WERI-Rb-1 (cell line): ENCODE results near the gene BNC2.

Experiments
- DNase-seq: peaks from one replicate; pipeline ENCODE4 v3.0.0-alpha.2; 2020
- H3K27ac ChIP-seq: fragments of 250-450 bp; sonication (Bioruptor Pico); 2 replicates; pipeline ENCODE4 v1.5.1; 2020; ENCODE audit warnings: mild to moderate bottlenecking, moderate library complexity
- H3K27me3 ChIP-seq: fragments of 250-450 bp; sonication (Bioruptor Pico); 2 replicates; pipeline ENCODE4 v1.5.1; 2021; ENCODE audit warnings: mild to moderate bottlenecking, low read depth, moderate library complexity; ENCODE audit not compliant: insufficient read depth, severe bottlenecking
- H3K36me3 ChIP-seq: fragments of 250-450 bp; sonication (Bioruptor Pico); 2 replicates; pipeline ENCODE4 v1.5.1; 2020; ENCODE audit warnings: mild to moderate bottlenecking, moderate library complexity
- H3K4me3 ChIP-seq: 2 replicates; pipeline ENCODE4 v1.5.1; 2011; ENCODE audit warnings: low read depth, mild to moderate bottlenecking, control low read depth, low read length
- H3K9me3 ChIP-seq: fragments of 250-450 bp; sonication (Bioruptor Pico); 2 replicates; pipeline ENCODE4 v1.5.1; 2021; ENCODE audit warnings: mild to moderate bottlenecking, moderate library complexity; ENCODE audit not compliant: severe bottlenecking
- TF ChIP-seq, protein P1 (sequence below): IDR thresholded peaks from 2 replicates; pipeline ENCODE4 v1.5.1; 2011; ENCODE audit warnings: low read depth, mild to moderate bottlenecking, control low read depth, inconsistent platforms, low read length

BNC2 gene

DNA sequence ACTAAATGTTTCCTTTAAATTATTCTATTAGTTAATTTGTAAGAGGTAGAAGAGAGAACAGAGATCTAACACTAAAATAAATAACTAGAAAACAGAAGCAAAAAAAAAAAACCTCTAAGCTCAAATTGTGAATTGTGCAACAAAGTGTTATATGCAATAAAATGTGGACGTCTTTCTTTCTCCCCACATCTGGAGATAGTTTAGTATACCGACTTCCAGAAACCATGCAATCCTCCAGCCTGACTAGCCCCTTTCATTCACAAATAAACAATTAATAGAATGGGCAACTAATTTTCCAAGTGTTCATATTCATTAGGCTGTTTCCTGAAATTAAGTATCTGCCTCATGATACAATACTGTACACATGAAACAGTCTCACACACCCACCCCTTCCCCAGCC is 258.5 kb downstream of the BNC2 start:
- no peak for DNase-seq
- H3K4me3 ChIP-seq: no peak overlapping the region
- TF ChIP-seq, protein P1, sequence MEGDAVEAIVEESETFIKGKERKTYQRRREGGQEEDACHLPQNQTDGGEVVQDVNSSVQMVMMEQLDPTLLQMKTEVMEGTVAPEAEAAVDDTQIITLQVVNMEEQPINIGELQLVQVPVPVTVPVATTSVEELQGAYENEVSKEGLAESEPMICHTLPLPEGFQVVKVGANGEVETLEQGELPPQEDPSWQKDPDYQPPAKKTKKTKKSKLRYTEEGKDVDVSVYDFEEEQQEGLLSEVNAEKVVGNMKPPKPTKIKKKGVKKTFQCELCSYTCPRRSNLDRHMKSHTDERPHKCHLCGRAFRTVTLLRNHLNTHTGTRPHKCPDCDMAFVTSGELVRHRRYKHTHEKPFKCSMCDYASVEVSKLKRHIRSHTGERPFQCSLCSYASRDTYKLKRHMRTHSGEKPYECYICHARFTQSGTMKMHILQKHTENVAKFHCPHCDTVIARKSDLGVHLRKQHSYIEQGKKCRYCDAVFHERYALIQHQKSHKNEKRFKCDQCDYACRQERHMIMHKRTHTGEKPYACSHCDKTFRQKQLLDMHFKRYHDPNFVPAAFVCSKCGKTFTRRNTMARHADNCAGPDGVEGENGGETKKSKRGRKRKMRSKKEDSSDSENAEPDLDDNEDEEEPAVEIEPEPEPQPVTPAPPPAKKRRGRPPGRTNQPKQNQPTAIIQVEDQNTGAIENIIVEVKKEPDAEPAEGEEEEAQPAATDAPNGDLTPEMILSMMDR: no peak
- H3K9me3 ChIP-seq: no peaks in the 10 kb centered on the region
- no peaks in the 10 kb centered on the region for H3K27me3 ChIP-seq
- H3K27ac ChIP-seq: no peak overlapping the region
- no peaks in the 10 kb centered on the region for H3K36me3 ChIP-seq

DNA sequence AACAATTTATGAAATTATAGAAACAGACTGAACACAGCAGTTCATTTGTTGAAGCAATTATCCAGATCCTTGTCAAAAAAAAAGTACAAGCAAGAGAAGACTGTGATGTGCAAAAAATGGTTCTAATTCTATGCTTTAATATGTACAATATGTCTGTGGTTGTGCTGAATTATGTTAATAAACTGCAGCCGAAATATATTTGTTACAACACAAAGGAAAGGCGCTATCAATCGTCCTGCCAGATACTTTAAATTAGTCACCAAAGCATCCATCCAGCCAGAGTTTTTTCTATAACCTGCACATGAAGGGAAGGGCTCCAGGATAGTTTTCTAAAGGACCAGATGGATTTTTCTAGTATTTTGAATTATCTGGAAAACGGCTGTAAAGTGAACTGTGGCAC is 259.5 kb downstream of the BNC2 start:
- H3K27me3 ChIP-seq: no peaks in the 10 kb centered on the region
- H3K9me3 ChIP-seq: no peaks in the 10 kb centered on the region
- H3K36me3 ChIP-seq: no peaks in the 10 kb centered on the region
- TF ChIP-seq, protein P1: no peak
- no peak for DNase-seq
- no peak overlapping the region for H3K27ac ChIP-seq
- no peak overlapping the region for H3K4me3 ChIP-seq

DNA sequence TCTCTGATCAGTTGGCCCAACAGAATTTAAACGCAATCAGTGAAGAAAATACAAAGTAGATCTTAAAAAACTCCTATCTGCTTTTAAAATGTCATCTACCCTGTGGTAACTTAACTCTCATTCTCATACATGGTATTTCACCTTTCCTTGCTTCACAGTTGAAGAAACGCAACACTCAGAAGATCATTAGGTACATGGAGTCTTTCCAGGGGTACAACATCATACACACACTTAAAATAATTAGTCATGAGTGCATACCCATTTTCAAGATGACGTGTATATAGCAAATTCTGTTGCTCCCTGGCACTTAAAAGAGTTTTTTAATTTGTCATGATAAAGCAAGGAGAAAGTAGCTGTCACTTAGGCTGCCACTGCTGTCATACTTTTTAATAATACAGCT is 259.9 kb downstream of the BNC2 start:
- H3K36me3 ChIP-seq: no peaks in the 10 kb centered on the region
- no peaks in the 10 kb centered on the region for H3K27me3 ChIP-seq
- H3K27ac ChIP-seq: no peak overlapping the region
- TF ChIP-seq, protein P1: no peak
- no peak for DNase-seq
- H3K4me3 ChIP-seq: no peak overlapping the region
- H3K9me3 ChIP-seq: no peaks in the 10 kb centered on the region

DNA sequence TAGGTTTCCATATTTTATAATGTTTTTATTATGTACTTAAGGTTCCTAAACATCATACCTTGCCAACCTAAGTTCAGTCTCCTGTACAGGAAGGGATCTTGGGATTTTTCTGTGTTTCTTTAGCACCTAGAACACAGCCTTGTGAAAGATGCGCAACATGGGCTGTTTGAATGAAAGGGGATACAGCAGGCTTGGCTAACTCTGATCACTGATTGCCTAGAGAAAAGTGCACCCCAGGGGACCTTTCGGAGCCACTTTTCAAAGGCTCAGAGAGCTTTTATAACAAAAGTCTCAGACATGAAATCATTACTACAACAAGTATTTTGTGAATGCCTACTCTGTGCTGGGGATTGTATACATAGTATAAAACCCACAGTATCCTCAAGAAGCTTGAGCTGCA is 261.6 kb downstream of the BNC2 start:
- Histone ChIP-seq H3K27ac (no peak overlapping the region), H3K36me3 (no peaks in the 10 kb centered on the region), H3K4me3 (no peak overlapping the region), H3K9me3 (no peaks in the 10 kb centered on the region), H3K27me3 (no peaks in the 10 kb centered on the region)
- no peak for DNase-seq
- TF ChIP-seq, protein P1: no peak

DNA sequence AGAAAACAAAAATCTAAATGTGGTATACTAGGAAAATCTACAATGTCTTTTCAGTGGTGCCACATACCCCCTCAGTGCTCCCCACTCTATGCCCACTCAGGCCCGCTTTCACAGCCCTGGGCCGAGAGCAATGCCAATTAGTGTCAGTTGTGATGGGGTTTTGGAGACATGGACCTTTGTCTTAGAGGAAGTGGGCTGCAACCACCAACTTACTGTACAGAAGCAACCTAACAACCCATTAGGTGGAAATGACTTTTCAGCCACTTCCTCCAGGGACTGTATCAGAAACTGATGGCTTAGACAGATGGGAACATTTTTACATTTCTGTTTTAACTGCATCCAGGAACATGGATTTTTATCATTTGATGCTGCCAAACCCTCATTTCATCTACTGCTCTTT is 268.0 kb downstream of the BNC2 start:
- no peaks in the 10 kb centered on the region for H3K36me3 ChIP-seq
- H3K27ac ChIP-seq: no peak overlapping the region
- no peaks in the 10 kb centered on the region for H3K9me3 ChIP-seq
- no peak overlapping the region for H3K4me3 ChIP-seq
- no peaks in the 10 kb centered on the region for H3K27me3 ChIP-seq
- TF ChIP-seq, protein P1: no peak
- no peak for DNase-seq

DNA sequence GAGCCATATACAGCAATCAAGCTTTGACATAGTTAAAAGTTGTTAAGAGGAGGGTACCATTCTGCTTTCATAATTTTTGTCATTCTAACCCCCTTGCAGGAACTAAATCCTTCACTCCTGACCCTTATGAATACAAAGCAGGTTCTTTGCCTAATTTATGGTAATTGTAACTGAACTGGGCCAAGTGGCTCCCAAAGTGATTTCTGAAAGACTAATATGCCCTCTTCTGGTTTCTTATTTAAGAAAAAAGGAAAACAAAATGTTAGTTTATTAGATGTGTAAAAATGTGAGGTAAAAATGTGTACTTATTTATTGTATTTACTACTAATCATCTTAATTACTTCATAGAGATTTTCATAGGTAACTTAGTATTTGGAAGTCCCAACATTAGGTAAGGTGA is 268.5 kb downstream of the BNC2 start:
- Histone ChIP-seq H3K27ac (no peak overlapping the region), H3K4me3 (no peak overlapping the region), H3K9me3 (no peaks in the 10 kb centered on the region), H3K36me3 (no peaks in the 10 kb centered on the region), H3K27me3 (no peaks in the 10 kb centered on the region)
- no peak for DNase-seq
- TF ChIP-seq, protein P1: no peak
